HT1080 (cell line): ENCODE results near the gene NUDT19. TPM values are rescaled to one million over a fixed set of nuclear protein-coding genes. Genes with fewer than 3 reads are reported as not detected.
"Not testable (repeated sequence)": the region's sequence is repeated elsewhere in the genome, so short reads cannot be mapped to it uniquely, and the experiment has no call there.

ENCODE experiments used
- DNase-seq: peaks from one replicate; pipeline ENCODE4 v3.0.0-alpha.2; 2015; ENCODE audit warnings: low read depth
- polyA plus RNA-seq, 2 experiments: library from polyadenylated mRNA; depleted of rRNA; stranded (reverse); fragments of >200 nt; gene quantifications; 2 replicates each; pipeline ENCODE4 v1.2.3, GENCODE V29; 2015
- total RNA-seq: library from RNA; depleted of rRNA; stranded (reverse); fragments of >200 nt; shearing (Covaris generic); gene quantifications from 2 replicates; pipeline ENCODE4 v1.2.3, GENCODE V29; 2014; rRNA removed

Gene NUDT19
- total RNA-seq = 8.9 and 15.4 TPM in 2 replicates
- 16.8 and 18.1 TPM in 2 replicates for polyA plus RNA-seq (2015; cell fraction: cytosol; rRNA removed)
- polyA plus RNA-seq (2015; cell fraction: nucleus; rRNA removed) = 9.4 and 9.9 TPM in 2 replicates

- DNase-seq = peak; percentile 85
Measured at GRCh38 chr19:32691291-32691951, at the start of gene NUDT19. TSS of gene NUDT19 (plus strand) at chr19:32691821. CDS start at chr19:32691961, 140 bp downstream.

- no peak for DNase-seq
Measured at GRCh38 chr19:32642771-32643170, 48.9 kb upstream of the NUDT19 start.

GRCh38 chr19:32646556-32646955, 45.1 kb upstream of the NUDT19 start:
- no peak for DNase-seq

- DNase-seq = no peak
Measured at GRCh38 chr19:32647361-32647760, 44.3 kb upstream of the NUDT19 start.

GRCh38 chr19:32649751-32650150, 41.9 kb upstream of the NUDT19 start:
- no peak for DNase-seq

- no peak for DNase-seq
Measured at GRCh38 chr19:32650671-32651070, 41.0 kb upstream of the NUDT19 start.

GRCh38 chr19:32651729-32652140, 39.9 kb upstream of the NUDT19 start:
- DNase-seq = no peak

- not testable (repeated sequence) for DNase-seq
Measured at GRCh38 chr19:32652331-32652730, 39.3 kb upstream of the NUDT19 start.

- no peak for DNase-seq
Measured at GRCh38 chr19:32652894-32653598, 38.6 kb upstream of the NUDT19 start.

GRCh38 chr19:32653599-32653915, 38.1 kb upstream of the NUDT19 start:
- DNase-seq = no peak

- DNase-seq = not testable (repeated sequence)
Measured at GRCh38 chr19:32656379-32656778, 35.2 kb upstream of the NUDT19 start.

- DNase-seq = no peak
Measured at GRCh38 chr19:32658075-32658474, 33.5 kb upstream of the NUDT19 start.

- DNase-seq = no peak
Measured at GRCh38 chr19:32658527-32658926, 33.1 kb upstream of the NUDT19 start.

GRCh38 chr19:32661318-32661717, 30.3 kb upstream of the NUDT19 start:
- DNase-seq = no peak

GRCh38 chr19:32662186-32662585, 29.4 kb upstream of the NUDT19 start:
- DNase-seq = peak; percentile 93

GRCh38 chr19:32666084-32666483, 25.5 kb upstream of the NUDT19 start:
- no peak for DNase-seq

- DNase-seq = no peak
Measured at GRCh38 chr19:32669310-32669709, 22.3 kb upstream of the NUDT19 start.

GRCh38 chr19:32671883-32672593, 19.6 kb upstream of the NUDT19 start:
- DNase-seq = no peak

GRCh38 chr19:32672841-32673240, 18.8 kb upstream of the NUDT19 start:
- DNase-seq = no peak

GRCh38 chr19:32673573-32673972, 18.0 kb upstream of the NUDT19 start:
- DNase-seq = no peak

GRCh38 chr19:32674153-32674930, 17.3 kb upstream of the NUDT19 start:
- DNase-seq = no peak
